B cell (primary cell): ENCODE results near the gene DEFB129. TPM values are rescaled to one million over a fixed set of nuclear protein-coding genes. Genes with fewer than 3 reads are reported as not detected.
"Not testable (repeated sequence)": the region's sequence is repeated elsewhere in the genome, so short reads cannot be mapped to it uniquely, and the experiment has no call there.

Source experiments
- ATAC-seq: fragments of 200-7000 bp; cut with Tn5 transposase; one replicate; pipeline ENCODE4 v1.10.0; 2021; ENCODE audit warnings: low read depth, mild to moderate bottlenecking, moderate number of reproducible peaks, moderate library complexity
- CTCF ChIA-PET: fragments of 350-600 bp; sonication (Branson Sonifier 250); formaldehyde crosslinking; loops from one replicate; lab custom pipeline; 2021; ENCODE audit warnings: antibody characterized with exemption, inconsistent platforms; lab: Charles Lee
- POLR2A ChIA-PET: fragments of 350-600 bp; sonication (Branson Sonifier 250); formaldehyde crosslinking; loops from one replicate; lab custom pipeline; 2021; ENCODE audit warnings: antibody characterized with exemption; lab: Charles Lee
- DNase-seq: peaks from one replicate; pipeline ENCODE4 v3.0.0; 2013
- H2AFZ ChIP-seq: 2 replicates; pipeline ENCODE4 v1.6.1; 2012; ENCODE audit warnings: mild to moderate bottlenecking, low read depth, low read length; ENCODE audit not compliant: insufficient read depth, poor library complexity, severe bottlenecking
- H3K27ac ChIP-seq, 2 donors: 1 replicate in 1 of 2; 2 replicates in 1 of 2; pipeline ENCODE4 v1.5.1; 2012 to 2013; ENCODE audit warnings: low read length in 2 of 2, mild to moderate bottlenecking in 2 of 2, moderate library complexity in 1 of 2
- H3K27me3 ChIP-seq, 4 experiments: fragments of 200-600 bp in 1 of 4; sonication (generic) in 1 of 4; replicated peaks in 1 of 4; 1 replicate in 2 of 4; 2 replicates in 2 of 4; pipeline versions ENCODE4 v1.6.1 to v1.7.0; 2013 to 2016; ENCODE audit warnings: low read length in 3 of 4, mild to moderate bottlenecking in 2 of 4, mixed read lengths in 1 of 4, moderate library complexity in 1 of 4; ENCODE audit not compliant: insufficient read depth in 4 of 4, control insufficient read depth in 3 of 4; ENCODE audit errors: control extremely low read depth in 1 of 4
- H3K36me3 ChIP-seq, 2 experiments: replicated peaks in 1 of 2; 1 replicate in 1 of 2; 2 replicates in 1 of 2; pipeline versions ENCODE4 v1.6.1 to v1.7.1; 2013; ENCODE audit warnings: low read length in 1 of 2; ENCODE audit not compliant: insufficient read depth in 2 of 2, control insufficient read depth in 1 of 2; ENCODE audit errors: control extremely low read depth in 1 of 2, extremely low read depth in 1 of 2
- H3K4me1 ChIP-seq, 2 donors: fragments of 200-600 bp in 1 of 2; sonication (generic) in 1 of 2; 1 replicate in 1 of 2; 2 replicates in 1 of 2; pipeline versions ENCODE4 v1.5.1 to v1.6.1; 2013 to 2017; ENCODE audit warnings: low read length in 2 of 2; ENCODE audit not compliant: control insufficient read depth in 2 of 2, insufficient read depth in 2 of 2
- H3K4me2 ChIP-seq: replicated peaks from 2 replicates; pipeline ENCODE3; 2012; ENCODE audit warnings: mild to moderate bottlenecking, low read depth, low read length; ENCODE audit not compliant: poor library complexity, severe bottlenecking
- H3K4me3 ChIP-seq, 5 experiments: fragments of 200-600 bp in 1 of 5; sonication (generic) in 1 of 5; 1 replicate in 3 of 5; 2 replicates in 2 of 5; pipeline versions ENCODE4 v1.5.1 to v1.7.0; 2011 to 2016; ENCODE audit warnings: low read length in 4 of 5, mild to moderate bottlenecking in 4 of 5, low read depth in 2 of 5, control low read depth in 1 of 5, moderate library complexity in 1 of 5; ENCODE audit not compliant: insufficient read depth in 1 of 5; ENCODE audit errors: control extremely low read depth in 1 of 5, extremely low read depth in 1 of 5
- H3K79me2 ChIP-seq: fragments of 200-600 bp; sonication (generic); one replicate; pipeline ENCODE4 v1.6.0; 2016; ENCODE audit warnings: low read length; ENCODE audit not compliant: control insufficient read depth, insufficient read depth
- H3K9ac ChIP-seq: fragments of 200-600 bp; sonication (generic); 2 replicates; pipeline ENCODE4 v1.6.1; 2017; ENCODE audit warnings: mild to moderate bottlenecking, low read length, moderate library complexity
- H3K9me3 ChIP-seq, 3 donors: one replicate each; pipeline versions ENCODE4 v1.6.1 to v1.7.1; 2013; ENCODE audit warnings: low read length in 2 of 3; ENCODE audit not compliant: control insufficient read depth in 2 of 3, insufficient read depth in 1 of 3; ENCODE audit errors: control extremely low read depth in 1 of 3
- H4K20me1 ChIP-seq: 2 replicates; pipeline ENCODE4 v1.6.0; 2012; ENCODE audit warnings: mild to moderate bottlenecking, low read length; ENCODE audit not compliant: insufficient read depth, control insufficient read depth, poor library complexity, severe bottlenecking
- H3K27ac Mint-ChIP-seq: one replicate; pipeline ENCODE4 v1.8.0; 2021; ENCODE audit warnings: mixed read lengths
- H3K27me3 Mint-ChIP-seq: one replicate; pipeline ENCODE4 v1.8.0; 2021; ENCODE audit warnings: mixed read lengths
- H3K4me1 Mint-ChIP-seq: one replicate; pipeline ENCODE4 v1.8.0; 2021; ENCODE audit warnings: mixed read lengths
- H3K4me3 Mint-ChIP-seq: one replicate; pipeline ENCODE4 v1.8.0; 2021; ENCODE audit warnings: mixed read lengths
- H3K9me3 Mint-ChIP-seq: one replicate; pipeline ENCODE4 v1.8.0; 2022; ENCODE audit warnings: mixed read lengths; ENCODE audit not compliant: insufficient read depth
- EZH2 ChIP-seq: IDR thresholded peaks from 2 replicates; pipeline ENCODE4 v1.6.1; 2012; ENCODE audit warnings: borderline replicate concordance, low read depth, mild to moderate bottlenecking, moderate library complexity, low read length; ENCODE audit not compliant: insufficient read depth, poor library complexity, severe bottlenecking
- WGBS: methylation state at CpG from one replicate; pipeline ENCODE4 v1.1.5; 2013; ENCODE audit warnings: missing lambda C conversion rate; ENCODE audit not compliant: insufficient coverage; 5-methylcytosine and 5-hydroxymethylcytosine counted together
- intact Hi-C: fragments of 100-400 bp; cut with micrococcal nuclease; formaldehyde crosslinking; loops from one replicate; pipeline ENCODE4 v1.10.0; 2022
- polyA plus RNA-seq: library from polyadenylated mRNA; depleted of rRNA; stranded (reverse); fragments of >200 nt; gene quantifications from 2 replicates; pipeline ENCODE4 v1.2.3, GENCODE V29; 2012
- total RNA-seq, 2 donors: library from RNA; stranded (reverse); fragments of 120-200 nt in 1 of 2; gene quantifications; 1 replicate in 1 of 2; 2 replicates in 1 of 2; pipeline versions ENCODE4 v1.2.3 to v1.2.4, GENCODE V29; 2013 to 2022
- TF ChIP-seq, protein P1 (sequence below): fragments of 200-600 bp; IDR thresholded peaks from one replicate; pipeline ENCODE4 v1.8.0; 2022; ENCODE audit warnings: antibody characterized with exemption, mild to moderate bottlenecking

Gene DEFB129
- total and polyA plus RNA-seq, 2 donors (not counting 1 experiment from before 2014, with no cell fraction given) = not detected

DNA sequence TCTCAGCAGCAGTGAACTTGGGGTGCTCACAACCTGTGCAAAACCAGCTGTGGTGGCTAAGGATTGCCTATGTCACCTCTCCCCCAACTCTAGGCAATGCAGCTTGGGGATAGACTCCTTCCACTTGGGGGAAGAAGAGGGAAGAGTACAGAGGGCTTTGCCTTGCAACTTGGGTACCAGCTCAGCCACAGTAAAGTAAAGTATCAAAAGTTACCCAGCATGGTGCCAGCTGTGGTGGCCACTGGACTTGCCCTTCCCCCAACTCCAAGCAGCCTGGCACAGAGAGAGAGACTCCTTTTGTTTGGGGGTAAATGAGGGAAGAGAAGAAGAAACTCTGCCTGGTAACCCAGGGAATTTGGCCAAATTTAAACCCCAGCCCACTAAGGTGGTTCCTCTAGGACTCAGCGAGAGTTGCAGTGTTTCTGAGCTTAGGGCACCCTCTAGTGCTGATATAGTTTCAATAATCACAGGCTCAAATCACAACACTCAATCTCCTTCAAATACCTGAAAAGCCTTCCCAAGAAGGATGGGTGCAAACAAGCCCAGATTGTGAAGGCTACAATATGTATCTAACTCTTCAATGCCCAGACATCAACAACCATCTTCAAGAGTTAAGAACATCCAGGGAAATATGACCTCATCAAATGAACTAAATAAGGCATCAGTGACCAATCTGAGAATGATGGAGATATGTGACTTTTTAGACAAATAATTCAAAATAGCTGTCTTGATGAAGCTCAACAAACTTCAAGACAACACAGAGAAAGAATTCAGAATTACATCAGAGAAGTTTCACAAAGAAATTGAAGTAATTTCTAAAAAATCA is 7.6 kb upstream of the DEFB129 start:
- no peak for ATAC-seq
- Histone ChIP-seq H3K9ac (no peak overlapping the region), H2AFZ (no peak overlapping the region), H3K9me3 (no peaks in the 10 kb centered on the region), H3K36me3 (no peaks in the 10 kb centered on the region), H3K4me1 (no peaks in the 10 kb centered on the region), H3K27ac (no peak overlapping the region), H3K27me3 (peaks cover 0 to 13% (median 8%) of the 10 kb centered on the region in 4 experiments), H4K20me1 (no peaks in the 10 kb centered on the region), H3K79me2 (no peaks in the 10 kb centered on the region), H3K4me2 (no peak overlapping the region), H3K4me3 (no peak overlapping the region)
- WGBS = no CpG with 5 or more reads among the region's 1 CpG
- ChIA-PET POLR2A (no interaction called here), CTCF (interaction anchor here (0.7 to 1.5 kb wide), 3 partner anchors 8 to 111 kb away, joined by 4 to 6 read pairs (median 6); no protein-coding TSS in a partner anchor)
- intact Hi-C loops = no loop called here
- H3K9me3 Mint-ChIP-seq = no peaks in the 10 kb centered on the region
- H3K4me3 Mint-ChIP-seq = no peak overlapping the region
- TF ChIP-seq, protein P1, sequence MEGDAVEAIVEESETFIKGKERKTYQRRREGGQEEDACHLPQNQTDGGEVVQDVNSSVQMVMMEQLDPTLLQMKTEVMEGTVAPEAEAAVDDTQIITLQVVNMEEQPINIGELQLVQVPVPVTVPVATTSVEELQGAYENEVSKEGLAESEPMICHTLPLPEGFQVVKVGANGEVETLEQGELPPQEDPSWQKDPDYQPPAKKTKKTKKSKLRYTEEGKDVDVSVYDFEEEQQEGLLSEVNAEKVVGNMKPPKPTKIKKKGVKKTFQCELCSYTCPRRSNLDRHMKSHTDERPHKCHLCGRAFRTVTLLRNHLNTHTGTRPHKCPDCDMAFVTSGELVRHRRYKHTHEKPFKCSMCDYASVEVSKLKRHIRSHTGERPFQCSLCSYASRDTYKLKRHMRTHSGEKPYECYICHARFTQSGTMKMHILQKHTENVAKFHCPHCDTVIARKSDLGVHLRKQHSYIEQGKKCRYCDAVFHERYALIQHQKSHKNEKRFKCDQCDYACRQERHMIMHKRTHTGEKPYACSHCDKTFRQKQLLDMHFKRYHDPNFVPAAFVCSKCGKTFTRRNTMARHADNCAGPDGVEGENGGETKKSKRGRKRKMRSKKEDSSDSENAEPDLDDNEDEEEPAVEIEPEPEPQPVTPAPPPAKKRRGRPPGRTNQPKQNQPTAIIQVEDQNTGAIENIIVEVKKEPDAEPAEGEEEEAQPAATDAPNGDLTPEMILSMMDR = no peak
- TF ChIP-seq EZH2 = no peak
- no peak overlapping the region for H3K27ac Mint-ChIP-seq
- peaks cover 42% of the 10 kb centered on the region for H3K27me3 Mint-ChIP-seq
- peak; percentile 10 for DNase-seq
- no peaks in the 10 kb centered on the region for H3K4me1 Mint-ChIP-seq

DNA sequence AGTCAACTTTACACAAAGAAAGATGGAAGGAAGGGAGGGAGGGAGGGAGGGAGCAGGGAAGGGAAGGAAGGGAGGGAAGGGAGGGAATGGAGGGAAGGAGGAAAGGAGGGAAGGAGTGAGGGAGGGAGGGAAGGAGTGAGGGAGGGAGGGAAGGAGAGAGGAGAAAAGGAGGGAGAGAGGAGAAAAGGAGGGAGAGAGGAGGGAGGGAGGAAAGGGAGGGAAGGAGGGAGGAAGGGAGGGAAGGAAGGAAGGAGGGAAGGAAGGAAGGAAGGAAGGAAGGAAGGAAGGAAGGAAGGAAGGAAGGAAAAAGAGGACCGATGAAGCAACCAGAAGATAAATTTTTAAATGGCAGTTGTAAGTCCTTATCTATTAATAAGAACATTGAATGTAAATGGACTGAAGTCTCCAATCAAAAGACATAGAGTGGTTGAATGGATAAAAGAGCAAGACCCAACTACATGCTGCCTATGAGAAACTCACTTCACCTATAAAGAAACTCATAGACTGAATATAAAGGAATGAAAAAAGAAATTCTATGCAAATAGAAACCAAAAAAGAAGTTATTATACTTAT is 5.7 kb upstream of the DEFB129 start:
- Mint-ChIP-seq H3K27ac (no peak overlapping the region), H3K27me3 (peaks cover 42% of the 10 kb centered on the region), H3K4me3 (no peak overlapping the region), H3K4me1 (peaks cover 4% of the 10 kb centered on the region), H3K9me3 (no peaks in the 10 kb centered on the region)
- H3K4me2 ChIP-seq = no peak overlapping the region
- H4K20me1 ChIP-seq = no peaks in the 10 kb centered on the region
- H3K9ac ChIP-seq = no peak overlapping the region
- peaks cover 0 to 10% (median 7%) of the 10 kb centered on the region in 4 experiments for H3K27me3 ChIP-seq
- ATAC-seq (no peak), DNase-seq (no peak)
- H2AFZ ChIP-seq = no peak overlapping the region
- no peaks in the 10 kb centered on the region for H3K79me2 ChIP-seq
- TF ChIP-seq, protein P1 = no peak
- H3K4me3 ChIP-seq = no peak overlapping the region
- intact Hi-C loops = no loop called here
- ChIA-PET CTCF (no interaction called here), POLR2A (no interaction called here)
- H3K9me3 ChIP-seq = no peaks in the 10 kb centered on the region
- no peaks in the 10 kb centered on the region for H3K4me1 ChIP-seq
- no peaks in the 10 kb centered on the region for H3K36me3 ChIP-seq
- WGBS = no CpG with 5 or more reads among the region's 1 CpG
- no peak overlapping the region for H3K27ac ChIP-seq

DNA sequence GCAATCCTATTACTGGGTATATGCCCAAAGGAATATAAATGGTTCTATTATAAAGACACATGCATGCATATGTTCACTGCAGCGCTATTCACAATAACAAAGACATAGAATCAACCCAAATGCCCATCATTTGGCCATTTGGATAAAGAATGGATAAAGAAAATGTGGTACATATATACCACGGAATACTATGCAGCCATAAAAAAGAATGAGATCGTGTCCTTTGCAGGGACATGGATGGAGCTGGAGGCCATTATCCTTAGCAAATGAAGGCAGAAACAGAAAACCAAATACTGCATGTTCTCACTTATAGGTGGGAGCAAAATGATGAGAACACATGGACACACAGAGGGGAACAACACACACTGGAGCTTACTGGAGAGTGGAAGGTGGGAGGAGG is 1.2 kb upstream of the DEFB129 start:
- H3K4me2 ChIP-seq, POLR2A ChIA-PET, H3K27me3 ChIP-seq, H3K9me3 Mint-ChIP-seq, H2AFZ ChIP-seq, H3K79me2 ChIP-seq, ATAC-seq, H3K4me3 ChIP-seq, intact Hi-C loops, H3K9ac ChIP-seq, H3K9me3 ChIP-seq, DNase-seq, H3K27ac ChIP-seq, H3K4me3 Mint-ChIP-seq, H4K20me1 ChIP-seq, H3K36me3 ChIP-seq: not testable (repeated sequence)
- Mint-ChIP-seq H3K27me3 (peaks cover 17% of the 10 kb centered on the region), H3K4me1 (peaks cover 26% of the 10 kb centered on the region), H3K27ac (peak overlapping the region; percentile 62)
- peaks cover 14 to 17% of the 10 kb centered on the region in 2 donors for H3K4me1 ChIP-seq
- CTCF ChIA-PET = interaction anchor here (1.2 to 1.7 kb wide), 3 partner anchors 41 to 104 kb away, joined by 3 to 5 read pairs (median 4); no protein-coding TSS in a partner anchor
- no CpG with 5 or more reads among the region's 3 CpGs for WGBS
